Activated CD4-positive, alpha-beta memory T cell treated with anti-CD3 and anti-CD28 coated beads for 36 hours (primary cell): ENCODE data around the gene FLYWCH1. TPM values are rescaled to one million over a fixed set of nuclear protein-coding genes. Genes with fewer than 3 reads are reported as not detected.
"Not testable (repeated sequence)": the region's sequence is repeated elsewhere in the genome, so short reads cannot be mapped to it uniquely, and the experiment has no call there.

ENCODE experiments used
- CTCF ChIA-PET: fragments of 350-600 bp; sonication (Branson Sonifier 250); formaldehyde crosslinking; loops from one replicate; lab custom pipeline; 2021; ENCODE audit warnings: antibody characterized with exemption, inconsistent platforms; lab: Charles Lee
- POLR2A ChIA-PET: fragments of 350-600 bp; sonication (Branson Sonifier 250); formaldehyde crosslinking; loops from one replicate; lab custom pipeline; 2021; ENCODE audit warnings: antibody characterized with exemption; lab: Charles Lee
- DNase-seq: peaks from one replicate; pipeline ENCODE4 v3.0.0-alpha.2; 2020
- H3K27ac Mint-ChIP-seq: one replicate; pipeline ENCODE4 v1.8.0; 2021; ENCODE audit warnings: mixed read lengths
- H3K27me3 Mint-ChIP-seq: one replicate; pipeline ENCODE4 v1.8.0; 2021; ENCODE audit warnings: mixed read lengths
- H3K36me3 Mint-ChIP-seq: one replicate; pipeline ENCODE4 v1.8.0; 2021; ENCODE audit warnings: mixed read lengths
- H3K4me1 Mint-ChIP-seq: one replicate; pipeline ENCODE4 v1.8.0; 2021; ENCODE audit warnings: low read depth, mixed read lengths
- H3K4me3 Mint-ChIP-seq: one replicate; pipeline ENCODE4 v1.8.0; 2021; ENCODE audit warnings: mild to moderate bottlenecking, mixed read lengths
- H3K9me3 Mint-ChIP-seq: one replicate; pipeline ENCODE4 v1.8.0; 2021; ENCODE audit warnings: mixed read lengths
- intact Hi-C: fragments of 100-400 bp; cut with micrococcal nuclease; formaldehyde crosslinking; loops from one replicate; pipeline ENCODE4 v1.15.1; 2023
- total RNA-seq, 2 experiments: library from RNA; stranded (reverse); gene quantifications; one replicate each; pipeline ENCODE4 v1.2.3, GENCODE V29; 2021

Gene FLYWCH1
- total RNA-seq, 2 experiments from 2014 or later = 49.2 to 52.2 TPM

DNA sequence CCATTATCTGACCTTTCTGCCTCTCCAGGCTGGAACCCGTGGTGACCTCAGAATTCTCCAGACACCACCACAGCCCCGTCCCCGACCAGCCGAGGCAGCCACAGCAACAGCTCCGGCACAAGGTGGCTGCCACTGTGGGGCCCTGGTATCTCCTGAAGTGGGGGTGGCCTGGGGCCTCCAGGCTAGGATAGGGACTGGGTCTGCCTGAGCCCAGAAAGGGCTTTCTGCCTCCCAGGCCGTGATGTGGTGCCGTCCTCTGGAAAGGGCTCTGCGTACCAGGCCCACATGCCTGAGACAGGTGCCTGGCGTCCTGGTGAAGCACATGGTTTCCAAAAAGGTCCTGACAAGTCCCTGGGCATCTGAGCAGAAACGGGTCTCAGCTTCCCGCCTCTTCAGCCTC, 17.1 kb downstream of the FLYWCH1 start:
- POLR2A ChIA-PET = interaction anchor here (1.1 kb wide), 1 partner anchor 132 kb away, joined by 3 read pairs; no protein-coding TSS in a partner anchor
- Mint-ChIP-seq H3K27ac (no peak overlapping the region), H3K27me3 (no peaks in the 10 kb centered on the region), H3K9me3 (no peaks in the 10 kb centered on the region), H3K4me3 (no peak overlapping the region), H3K4me1 (peaks cover 12% of the 10 kb centered on the region), H3K36me3 (no peaks in the 10 kb centered on the region)
- intact Hi-C loops = no loop called here
- DNase-seq = no peak
- CTCF ChIA-PET = no interaction called here

GRCh38 chr16:2929693-2930092, 18.0 kb downstream of the FLYWCH1 start:
- H3K27me3 Mint-ChIP-seq = no peaks in the 10 kb centered on the region
- H3K4me3 Mint-ChIP-seq = no peak overlapping the region
- H3K9me3 Mint-ChIP-seq = no peaks in the 10 kb centered on the region
- no peak for DNase-seq
- H3K36me3 Mint-ChIP-seq = peaks cover 7% of the 10 kb centered on the region
- intact Hi-C loops = no loop called here
- ChIA-PET CTCF (no interaction called here), POLR2A (interaction anchor here (1.1 kb wide), 1 partner anchor 133 kb away, joined by 3 read pairs; no protein-coding TSS in a partner anchor)
- peaks cover 12% of the 10 kb centered on the region for H3K4me1 Mint-ChIP-seq
- no peak overlapping the region for H3K27ac Mint-ChIP-seq

DNA sequence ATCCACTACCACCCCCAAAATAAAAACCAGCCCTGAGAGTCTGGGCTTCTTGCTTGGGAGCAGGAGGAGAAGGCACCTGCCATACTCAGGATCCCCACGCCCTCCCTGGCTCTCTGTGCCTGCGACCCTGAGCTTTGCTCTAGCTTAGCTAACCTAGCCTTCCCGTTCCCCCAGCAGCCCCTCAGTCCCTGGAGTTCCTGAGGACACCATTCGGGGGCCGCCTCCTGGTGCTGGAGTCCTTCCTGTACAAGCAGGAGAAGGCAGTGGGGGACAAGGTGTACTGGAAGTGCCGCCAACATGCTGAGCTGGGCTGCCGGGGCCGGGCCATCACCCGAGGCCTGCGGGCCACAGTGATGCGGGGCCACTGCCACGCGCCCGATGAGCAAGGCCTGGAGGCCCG, 18.5 kb downstream of the FLYWCH1 start:
- H3K27ac Mint-ChIP-seq = no peak overlapping the region
- no peaks in the 10 kb centered on the region for H3K9me3 Mint-ChIP-seq
- intact Hi-C loops = no loop called here
- H3K36me3 Mint-ChIP-seq = peaks cover 8% of the 10 kb centered on the region
- ChIA-PET POLR2A (no interaction called here), CTCF (no interaction called here)
- no peaks in the 10 kb centered on the region for H3K27me3 Mint-ChIP-seq
- no peak for DNase-seq
- peaks cover 12% of the 10 kb centered on the region for H3K4me1 Mint-ChIP-seq
- H3K4me3 Mint-ChIP-seq = no peak overlapping the region

- CTCF ChIA-PET = interaction anchor here (0.9 kb wide), 1 partner anchor 11 kb away, joined by 4 read pairs; no protein-coding TSS in a partner anchor
- H3K27ac Mint-ChIP-seq, POLR2A ChIA-PET, H3K27me3 Mint-ChIP-seq, H3K4me1 Mint-ChIP-seq, H3K9me3 Mint-ChIP-seq, DNase-seq, H3K4me3 Mint-ChIP-seq, intact Hi-C loops: not testable (repeated sequence)
- H3K36me3 Mint-ChIP-seq = peaks cover 10% of the 10 kb centered on the region
Observed at GRCh38 chr16:2931231-2931914, 19.6 kb downstream of the FLYWCH1 start.

DNA sequence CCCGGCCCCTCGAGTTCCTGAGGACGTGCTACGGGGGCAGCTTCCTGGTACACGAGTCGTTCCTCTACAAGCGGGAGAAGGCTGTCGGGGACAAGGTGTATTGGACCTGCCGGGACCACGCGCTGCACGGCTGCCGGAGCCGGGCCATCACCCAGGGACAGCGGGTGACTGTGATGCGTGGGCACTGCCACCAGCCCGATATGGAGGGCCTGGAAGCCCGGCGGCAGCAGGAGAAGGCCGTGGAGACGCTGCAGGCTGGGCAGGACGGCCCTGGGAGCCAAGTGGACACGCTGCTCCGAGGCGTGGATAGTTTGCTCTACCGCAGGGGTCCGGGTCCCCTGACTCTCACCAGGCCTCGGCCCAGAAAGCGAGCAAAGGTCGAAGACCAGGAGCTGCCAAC, 21.4 kb downstream of the FLYWCH1 start:
- Mint-ChIP-seq H3K4me1 (no peaks in the 10 kb centered on the region), H3K27me3 (no peaks in the 10 kb centered on the region), H3K9me3 (no peaks in the 10 kb centered on the region), H3K27ac (no peak overlapping the region), H3K4me3 (no peak overlapping the region), H3K36me3 (peaks cover 11% of the 10 kb centered on the region)
- POLR2A ChIA-PET = no interaction called here
- CTCF ChIA-PET = interaction anchor here (0.6 to 1.1 kb wide), 2 partner anchors 37 to 59 kb away, joined by 3 read pairs; no protein-coding TSS in a partner anchor
- intact Hi-C loops = no loop called here
- DNase-seq = no peak

GRCh38 chr16:2933701-2934100, 22.0 kb downstream of the FLYWCH1 start:
- POLR2A ChIA-PET = no interaction called here
- no peaks in the 10 kb centered on the region for H3K27me3 Mint-ChIP-seq
- H3K4me1 Mint-ChIP-seq = no peaks in the 10 kb centered on the region
- intact Hi-C loops = no loop called here
- H3K4me3 Mint-ChIP-seq = no peak overlapping the region
- DNase-seq = no peak
- H3K36me3 Mint-ChIP-seq = peaks cover 13% of the 10 kb centered on the region
- no peaks in the 10 kb centered on the region for H3K9me3 Mint-ChIP-seq
- H3K27ac Mint-ChIP-seq = no peak overlapping the region
- CTCF ChIA-PET = no interaction called here

- Mint-ChIP-seq H3K9me3 (no peaks in the 10 kb centered on the region), H3K36me3 (peaks cover 15% of the 10 kb centered on the region), H3K27me3 (no peaks in the 10 kb centered on the region), H3K4me3 (no peak overlapping the region), H3K27ac (no peak overlapping the region), H3K4me1 (no peaks in the 10 kb centered on the region)
- ChIA-PET CTCF (interaction anchor here (1.2 kb wide), 1 partner anchor 14 kb away, joined by 3 read pairs; no protein-coding TSS in a partner anchor), POLR2A (no interaction called here)
- intact Hi-C loops = no loop called here
- DNase-seq = no peak
Observed at GRCh38 chr16:2934450-2934849, 22.7 kb downstream of the FLYWCH1 start.

- Mint-ChIP-seq H3K9me3 (no peaks in the 10 kb centered on the region), H3K4me1 (no peaks in the 10 kb centered on the region), H3K36me3 (peaks cover 20% of the 10 kb centered on the region), H3K4me3 (no peak overlapping the region), H3K27me3 (no peaks in the 10 kb centered on the region), H3K27ac (no peak overlapping the region)
- CTCF ChIA-PET = interaction anchor here (2.0 kb wide), 1 partner anchor 10 kb away, joined by 9 read pairs; no protein-coding TSS in a partner anchor
- intact Hi-C loops = no loop called here
- POLR2A ChIA-PET = no interaction called here
- no peak for DNase-seq
Observed at GRCh38 chr16:2936436-2937011, 24.8 kb downstream of the FLYWCH1 start.

GRCh38 chr16:2937170-2937569, 25.4 kb downstream of the FLYWCH1 start:
- ChIA-PET CTCF (interaction anchor here (0.5 to 2.0 kb wide), 2 partner anchors 11 to 65 kb away, joined by 3 to 9 read pairs; no protein-coding TSS in a partner anchor), POLR2A (no interaction called here)
- Mint-ChIP-seq H3K9me3 (no peaks in the 10 kb centered on the region), H3K36me3 (peaks cover 21% of the 10 kb centered on the region), H3K27ac (no peak overlapping the region), H3K4me3 (no peak overlapping the region), H3K4me1 (no peaks in the 10 kb centered on the region), H3K27me3 (no peaks in the 10 kb centered on the region)
- intact Hi-C loops = no loop called here
- no peak for DNase-seq

DNA sequence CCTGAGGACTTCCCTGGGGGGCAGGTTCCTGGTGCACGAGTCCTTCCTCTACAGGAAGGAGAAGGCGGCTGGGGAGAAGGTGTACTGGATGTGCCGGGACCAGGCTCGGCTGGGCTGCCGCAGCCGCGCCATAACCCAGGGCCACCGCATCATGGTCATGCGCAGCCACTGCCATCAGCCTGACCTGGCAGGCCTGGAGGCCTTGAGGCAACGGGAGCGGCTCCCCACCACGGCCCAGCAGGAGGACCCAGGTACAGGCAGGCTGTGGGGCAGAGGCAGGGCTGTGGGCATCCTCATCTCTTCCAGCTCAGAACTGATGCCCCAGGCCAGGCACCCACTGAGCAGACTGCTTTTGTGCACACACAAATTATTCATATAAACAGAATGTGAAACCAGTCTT, 26.5 kb downstream of the FLYWCH1 start:
- Mint-ChIP-seq H3K4me1 (no peaks in the 10 kb centered on the region), H3K9me3 (no peaks in the 10 kb centered on the region), H3K27ac (no peak overlapping the region), H3K36me3 (peaks cover 27% of the 10 kb centered on the region), H3K4me3 (no peak overlapping the region), H3K27me3 (no peaks in the 10 kb centered on the region)
- CTCF ChIA-PET = interaction anchor here (2.0 kb wide), 1 partner anchor 12 kb away, joined by 9 read pairs; no protein-coding TSS in a partner anchor
- POLR2A ChIA-PET = no interaction called here
- intact Hi-C loops = no loop called here
- no peak for DNase-seq

DNA sequence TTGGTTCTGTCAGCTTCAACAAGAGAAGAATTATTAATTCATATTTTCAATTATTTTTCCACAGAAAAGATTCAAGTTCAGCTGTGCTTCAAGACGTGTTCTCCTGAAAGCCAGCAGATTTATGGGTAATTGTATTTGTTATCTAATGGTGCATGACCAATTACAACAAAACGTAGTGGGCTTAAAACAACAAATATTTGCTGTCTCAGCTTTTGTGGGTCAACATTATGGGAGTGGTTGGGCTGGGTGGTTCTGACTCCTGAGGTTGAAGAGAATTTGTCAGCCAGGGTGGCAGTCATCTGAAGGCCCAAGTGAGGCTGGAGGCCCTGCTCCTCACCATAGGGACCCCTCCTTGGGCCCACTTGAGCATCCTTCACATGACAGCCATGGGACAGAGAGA, 28.2 kb downstream of the FLYWCH1 start:
- POLR2A ChIA-PET = no interaction called here
- DNase-seq = no peak
- peaks cover 23% of the 10 kb centered on the region for H3K36me3 Mint-ChIP-seq

GRCh38 chr16:2942045-2942444, 30.3 kb downstream of the FLYWCH1 start:
- H3K27ac Mint-ChIP-seq = no peak overlapping the region
- peaks cover 25% of the 10 kb centered on the region for H3K36me3 Mint-ChIP-seq
- no peak overlapping the region for H3K4me3 Mint-ChIP-seq
- intact Hi-C loops = no loop called here
- H3K4me1 Mint-ChIP-seq = no peaks in the 10 kb centered on the region
- no peak for DNase-seq
- ChIA-PET POLR2A (no interaction called here), CTCF (interaction anchor here (0.7 to 5.2 kb wide), 2 partner anchors 15 to 59 kb away, joined by 3 to 21 read pairs; partner anchors contain the start of gene FLYWCH2)
- no peaks in the 10 kb centered on the region for H3K9me3 Mint-ChIP-seq
- no peaks in the 10 kb centered on the region for H3K27me3 Mint-ChIP-seq

More for the DNA sequence above, 28.2 kb downstream of the FLYWCH1 start:
- H3K4me1 Mint-ChIP-seq = no peaks in the 10 kb centered on the region
- no peaks in the 10 kb centered on the region for H3K27me3 Mint-ChIP-seq
- no peak overlapping the region for H3K27ac Mint-ChIP-seq
- intact Hi-C loops = no loop called here
- H3K4me3 Mint-ChIP-seq = no peak overlapping the region
- H3K9me3 Mint-ChIP-seq = no peaks in the 10 kb centered on the region
- CTCF ChIA-PET = interaction anchor here (0.6 to 1.2 kb wide), 5 partner anchors 13 to 248 kb away, joined by 3 to 6 read pairs (median 3); partner anchors contain the start of gene KREMEN2
